GM12878 (cell line): Measurements from ENCODE around the gene GPR78. TPM values are rescaled to one million over a fixed set of nuclear protein-coding genes. Genes with fewer than 3 reads are reported as not detected.

Experiments
- ATAC-seq: fragments of 200-7000 bp; cut with Tn5 transposase; 3 replicates; pipeline ENCODE4 v1.9.1; 2020; ENCODE audit warnings: mild to moderate bottlenecking, moderate library complexity
- BruUV-seq: library from RNA; stranded (reverse); fragments of 400-500 nt; replicated peaks from 2 replicates; lab custom pipeline; 2021; lab: Mats Ljungman, UMichigan
- CTCF ChIA-PET: fragments of 300-600 bp; sonication (Branson Sonifier 250); formaldehyde crosslinking; extraction: SDS; loops from one replicate; lab custom pipeline; 2021; ENCODE audit warnings: inconsistent platforms; lab: Yijun Ruan, JAX
- POLR2A ChIA-PET: fragments of 350-600 bp; formaldehyde crosslinking; extraction: SDS; loops from one replicate; lab custom pipeline; 2021; ENCODE audit warnings: inconsistent platforms; lab: Charles Lee
- RAD21 ChIA-PET: fragments of 300-600 bp; sonication (Branson Sonifier 250); formaldehyde crosslinking; loops from one replicate; lab custom pipeline; 2023; ENCODE audit warnings: antibody characterized with exemption; ENCODE audit not compliant: unreplicated experiment; lab: Charles Lee
- SMC1A ChIA-PET: fragments of 300-600 bp; sonication (Branson Sonifier 250); formaldehyde crosslinking; loops from one replicate; lab custom pipeline; 2023; ENCODE audit not compliant: unreplicated experiment, uncharacterized antibody; lab: Charles Lee
- DNase-seq: peaks from one replicate; pipeline ENCODE4 v3.0.0-alpha.2; 2011; ENCODE audit warnings: low read depth, low spot score
- FAIRE-seq: peaks from 3 replicates; lab custom pipeline; 2011; peaks lifted over from hg19 to GRCh38; lab: Jason Lieb, UNC
- H2AFZ ChIP-seq: 2 replicates; pipeline ENCODE4 v1.6.0; 2011; ENCODE audit warnings: low read depth, low read length, control low read depth; ENCODE audit not compliant: control insufficient read depth
- H3K27ac ChIP-seq: 2 replicates; pipeline ENCODE4 v1.5.1; 2011; ENCODE audit warnings: control low read depth; ENCODE audit not compliant: control insufficient read depth, insufficient read depth
- H3K27me3 ChIP-seq, 2 experiments: replicated peaks in 1 of 2; 2 replicates each; pipeline versions ENCODE4 v1.6.0 to v1.6.1; 2011; ENCODE audit warnings: low read length in 1 of 2; ENCODE audit not compliant: control insufficient read depth in 2 of 2, insufficient read depth in 2 of 2
- H3K36me3 ChIP-seq, 2 experiments: 2 replicates each; pipeline ENCODE4 v1.5.1; 2011; ENCODE audit warnings: low read length in 1 of 2; ENCODE audit not compliant: control insufficient read depth in 2 of 2, insufficient read depth in 2 of 2
- H3K4me1 ChIP-seq: 2 replicates; pipeline ENCODE4 v1.6.1; 2011; ENCODE audit warnings: mild to moderate bottlenecking, low read length, moderate library complexity, mixed read lengths; ENCODE audit not compliant: control insufficient read depth, insufficient read depth
- H3K4me2 ChIP-seq: 2 replicates; pipeline ENCODE4 v1.6.0; 2011; ENCODE audit warnings: control low read depth; ENCODE audit not compliant: control insufficient read depth, insufficient read depth
- H3K4me3 ChIP-seq: fragments of 200-600 bp; sonication (generic); 2 replicates; pipeline ENCODE4 v1.5.1; 2016
- H3K79me2 ChIP-seq: 2 replicates; pipeline ENCODE4 v1.6.0; 2011; ENCODE audit warnings: low read length; ENCODE audit not compliant: control insufficient read depth, insufficient read depth
- H3K9ac ChIP-seq: 2 replicates; pipeline ENCODE4 v1.8.0; 2011; ENCODE audit warnings: low read length, control low read depth, mixed read lengths; ENCODE audit not compliant: control insufficient read depth, insufficient read depth
- H3K9me3 ChIP-seq: replicated peaks from 3 replicates; pipeline ENCODE4 v1.5.1; 2011; ENCODE audit warnings: mild to moderate bottlenecking, low read length; ENCODE audit not compliant: control insufficient read depth, insufficient read depth
- H4K20me1 ChIP-seq: 2 replicates; pipeline ENCODE4 v1.6.0; 2011; ENCODE audit not compliant: control insufficient read depth, insufficient read depth
- ETV6 ChIP-seq, 2 experiments: fragments of 450-650 bp in 1 of 2; IDR thresholded peaks in 1 of 2; conservative IDR thresholded peaks in 1 of 2; 2 replicates each; pipeline ENCODE4 v1.6.1; 2014; ENCODE audit warnings: antibody characterized with exemption in 1 of 2, borderline replicate concordance in 1 of 2, low read depth in 1 of 2, mild to moderate bottlenecking in 1 of 2, moderate library complexity in 1 of 2
- HDGF ChIP-seq: fragments of 450-650 bp; IDR thresholded peaks from 2 replicates; pipeline ENCODE4 v1.6.1; 2016; ENCODE audit warnings: antibody characterized with exemption
- JUND ChIP-seq: IDR thresholded peaks from 2 replicates; pipeline ENCODE4 v1.6.1; 2012; ENCODE audit warnings: low read depth, mild to moderate bottlenecking, low read length, improper control_type of control experiment, moderate library complexity
- MYB ChIP-seq: fragments of 150-350 bp; IDR thresholded peaks from 2 replicates; pipeline ENCODE4 v1.6.1; 2014; ENCODE audit warnings: mild to moderate bottlenecking, low read depth, low read length, borderline replicate concordance
- NFXL1 ChIP-seq: fragments of 450-650 bp; IDR thresholded peaks from 2 replicates; pipeline ENCODE4 v1.6.1; 2017; ENCODE audit warnings: antibody characterized with exemption, mild to moderate bottlenecking, borderline replicate concordance
- PAX5 ChIP-seq: IDR thresholded peaks from 2 replicates; pipeline ENCODE4 v1.6.1; 2011; ENCODE audit warnings: low read depth, low read length, borderline replicate concordance
- RAD51 ChIP-seq: fragments of 450-650 bp; IDR thresholded peaks from 2 replicates; pipeline ENCODE4 v1.6.1; 2016; ENCODE audit warnings: moderate library complexity, mild to moderate bottlenecking, inconsistent platforms
- RBBP5 ChIP-seq: fragments of 200-600 bp; sonication (generic); conservative IDR thresholded peaks from 2 replicates; pipeline ENCODE4 v1.6.1; 2016
- TCF12 ChIP-seq: IDR thresholded peaks from 2 replicates; pipeline ENCODE4 v1.6.1; 2011; ENCODE audit warnings: low read depth, mild to moderate bottlenecking, low read length
- ZNF24 ChIP-seq: fragments of 450-650 bp; IDR thresholded peaks from 2 replicates; pipeline ENCODE4 v1.6.1; 2017; ENCODE audit warnings: antibody characterized with exemption, mild to moderate bottlenecking
- ZNF274 ChIP-seq: IDR thresholded peaks from one replicate; pipeline ENCODE4 v1.8.0; 2011; ENCODE audit not compliant: insufficient read length, insufficient read depth
- ZNF622 ChIP-seq: fragments of 450-650 bp; IDR thresholded peaks from 2 replicates; pipeline ENCODE4 v1.6.1; 2017; ENCODE audit warnings: mild to moderate bottlenecking, inconsistent platforms
- WGBS: methylation state at CpG from one replicate; pipeline ENCODE4 v1.1.6; 2016; ENCODE audit warnings: low lambda C conversion rate; ENCODE audit not compliant: insufficient replicate concordance, insufficient coverage; ENCODE audit errors: missing lambda C conversion rate; 5-methylcytosine and 5-hydroxymethylcytosine counted together
- in situ Hi-C: fragments of 300-500 bp; cut with MboI; formaldehyde crosslinking; loops from 9 replicates; pipeline ENCODE4 v1.14.3; 2018; ENCODE audit warnings: mixed read lengths
- intact Hi-C: fragments of 100-400 bp; cut with micrococcal nuclease; formaldehyde crosslinking; loops from one replicate; pipeline ENCODE4 v1.14.2; 2022; ENCODE audit not compliant: unreplicated experiment
- polyA plus RNA-seq, 11 experiments: library from polyadenylated mRNA; depleted of rRNA in 4 of 11; unstranded in 6 of 11; stranded (reverse) in 5 of 11; fragments of >200 nt; fragmentation: Nextera tagmentation in 4 of 11; fragmentation: Illumina TruSeq in 1 of 11; extraction: Ambion mirVana in 4 of 11; extraction: Trizol in 1 of 11; gene quantifications; 1 replicate in 1 of 11; 2 replicates in 10 of 11; pipeline versions ENCODE4 v1.2.1 to v1.2.3, GENCODE V29; 2011 to 2016; ENCODE audit warnings: inconsistent platforms in 2 of 11, missing spikeins in 2 of 11, low read depth in 1 of 11
- total RNA-seq, 4 experiments: library from RNA; depleted of rRNA in 3 of 4; stranded (reverse); fragments of >200 nt in 3 of 4; fragmentation: Illumina TruSeq in 1 of 4; extraction: Trizol in 1 of 4; gene quantifications; 2 replicates each; pipeline versions ENCODE4 v1.2.1 to v1.2.3, GENCODE V29; 2013 to 2021

GPR78 gene
- total and polyA plus RNA-seq, 10 of the 15 experiments (the other 5 are each of a cell fraction or from before 2014, with no cell fraction given), result 0.03 TPM; not detected in 9

DNA sequence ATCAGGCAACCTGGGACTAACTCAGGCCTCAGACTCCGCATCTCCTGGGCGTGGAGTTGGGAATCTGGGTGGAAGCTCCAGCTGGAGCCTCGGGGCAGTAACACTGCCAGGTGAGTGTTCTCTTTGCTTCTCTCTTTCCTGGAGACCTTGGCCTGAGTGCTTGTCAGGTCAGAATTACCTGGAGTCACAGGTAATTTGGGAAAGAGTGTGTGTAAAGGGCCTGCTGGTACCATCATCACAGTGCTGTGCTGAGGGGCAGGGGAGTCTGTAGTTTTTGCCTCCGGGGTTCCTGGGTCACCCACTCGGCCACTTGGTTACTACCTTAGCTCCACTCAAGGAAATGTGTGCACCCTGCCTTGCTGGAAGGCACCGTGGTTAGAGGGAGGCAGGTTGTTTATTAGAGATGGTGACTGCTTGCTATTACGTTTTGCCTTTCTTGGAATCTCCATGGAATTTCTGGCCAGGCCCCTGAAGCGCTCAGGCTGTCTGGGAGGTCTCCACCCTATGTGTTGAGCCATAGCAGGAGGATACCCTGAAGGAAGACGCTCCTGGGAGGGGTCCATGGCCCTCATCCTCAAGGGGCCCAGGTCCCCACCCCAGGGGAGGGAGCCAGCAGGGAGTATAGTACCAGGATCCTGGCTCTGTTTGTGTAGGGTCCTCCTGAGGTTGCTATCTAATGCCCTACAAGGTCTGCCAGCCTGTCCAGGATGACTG, 2.9 kb downstream of the GPR78 start:
- no peak overlapping the region for H3K4me3 ChIP-seq
- no peaks in the 10 kb centered on the region for H4K20me1 ChIP-seq
- no peaks in the 10 kb centered on the region for H3K27me3 ChIP-seq
- CTCF ChIA-PET, result no interaction called here
- H3K79me2 ChIP-seq, result no peaks in the 10 kb centered on the region
- no peak overlapping the region for H2AFZ ChIP-seq
- H3K4me2 ChIP-seq, result no peak overlapping the region
- intact Hi-C loops (no loop called here), in situ Hi-C loops (no loop called here)
- no peaks in the 10 kb centered on the region for H3K36me3 ChIP-seq
- SMC1A ChIA-PET, result no interaction called here
- no peak overlapping the region for H3K9ac ChIP-seq
- FAIRE-seq, result no peak
- H3K9me3 ChIP-seq, result no peaks in the 10 kb centered on the region
- DNase-seq, result no peak
- TF ChIP-seq HDGF, result no peak
- TF ChIP-seq ZNF622, result no peak
- no peak for TF ChIP-seq MYB
- TF ChIP-seq, all 136 proteins: peak for 0
- no peak for ATAC-seq
- ChIA-PET RAD21 (no interaction called here), POLR2A (no interaction called here)
- no TSS peak for BruUV-seq
- H3K27ac ChIP-seq, result no peak overlapping the region
- H3K4me1 ChIP-seq, result no peaks in the 10 kb centered on the region
- 16% methylated on average over 9 of the region's 9 CpGs for whole genome bisulfite sequencing

DNA sequence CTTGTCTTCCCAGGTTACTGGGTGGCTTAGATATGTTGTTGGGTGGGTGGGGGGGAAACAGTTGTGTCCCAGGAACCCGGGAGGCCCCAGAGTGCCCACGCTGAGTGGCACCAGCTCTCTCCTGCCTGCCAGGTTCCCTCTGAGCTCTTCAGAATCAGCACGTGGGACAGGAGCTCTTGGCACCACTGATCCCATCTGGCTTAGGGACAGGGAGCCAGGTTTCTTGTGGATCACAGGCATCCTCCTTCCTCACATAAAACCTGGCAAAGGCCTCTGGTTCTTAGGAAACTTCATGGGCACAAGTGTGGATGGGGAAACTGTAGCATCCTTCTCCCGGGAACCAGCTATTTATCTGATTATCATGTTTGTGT, 3.4 kb downstream of the GPR78 start:
- Histone ChIP-seq H2AFZ (no peak overlapping the region), H3K9me3 (no peaks in the 10 kb centered on the region), H3K4me2 (no peak overlapping the region), H3K4me1 (no peaks in the 10 kb centered on the region), H3K36me3 (no peaks in the 10 kb centered on the region), H3K27me3 (0 out of 4 replicates have a peak, but pooled peaks cover 0 to 2% of the 10 kb centered on the region in 2 experiments), H3K4me3 (no peak overlapping the region), H3K79me2 (no peaks in the 10 kb centered on the region), H4K20me1 (no peaks in the 10 kb centered on the region), H3K9ac (no peak overlapping the region), H3K27ac (no peak overlapping the region)
- 5% methylated on average over 4 of the region's 4 CpGs for WGBS
- no peak for TF ChIP-seq RAD51
- TF ChIP-seq ETV6 (conservative IDR thresholded peaks at IDR 0.05 in 1 of 2, IDR thresholded peaks at IDR 0.05 in 1 of 2; ENCODE audit: borderline replicate concordance in 1 of 2, low read depth in 1 of 2), result no peak
- TF ChIP-seq JUND, result no peak
- TF ChIP-seq TCF12, result no peak
- no peak for TF ChIP-seq PAX5
- TF ChIP-seq RBBP5, result no peak
- no peak for TF ChIP-seq ZNF24
- no peak for TF ChIP-seq ZNF274
- TF ChIP-seq NFXL1, result no peak
- ATAC-seq (no peak), DNase-seq (no peak), FAIRE-seq (no peak)
- RAD21 ChIA-PET, result no interaction called here
- CTCF ChIA-PET, result no interaction called here
- intact Hi-C loops, result no loop called here
- in situ Hi-C loops, result no loop called here
- POLR2A ChIA-PET, result no interaction called here
- no TSS peak for BruUV-seq
- SMC1A ChIA-PET, result no interaction called here
